Activated CD8-positive, alpha-beta T cell treated with anti-CD3 and anti-CD28 coated beads for 36 hours (primary cell): ENCODE measurements around the gene TP53BP1. TPM values are rescaled to one million over a fixed set of nuclear protein-coding genes. Genes with fewer than 3 reads are reported as not detected.
A peak's percentile ranks its signal among the peaks of the same experiment; 100 is the strongest.

Source experiments
- ATAC-seq: fragments of 200-7000 bp; cut with Tn5 transposase; one replicate; pipeline ENCODE4 v1.10.0; 2021; ENCODE audit warnings: mild to moderate bottlenecking, moderate library complexity
- CTCF ChIA-PET: fragments of 350-600 bp; sonication (Branson Sonifier 250); formaldehyde crosslinking; loops from one replicate; lab custom pipeline; 2021; ENCODE audit warnings: antibody characterized with exemption; lab: Charles Lee
- POLR2A ChIA-PET: fragments of 350-600 bp; sonication (Branson Sonifier 250); formaldehyde crosslinking; loops from one replicate; lab custom pipeline; 2021; ENCODE audit warnings: antibody characterized with exemption; lab: Charles Lee
- DNase-seq: peaks from one replicate; pipeline ENCODE4 v3.0.0-alpha.2; 2020
- H3K27ac Mint-ChIP-seq: one replicate; pipeline ENCODE4 v1.8.0; 2021; ENCODE audit warnings: mild to moderate bottlenecking, mixed read lengths
- H3K27me3 Mint-ChIP-seq: one replicate; pipeline ENCODE4 v1.8.0; 2021; ENCODE audit warnings: mixed read lengths
- H3K36me3 Mint-ChIP-seq: one replicate; pipeline ENCODE4 v1.8.0; 2021; ENCODE audit warnings: low read depth, mixed read lengths
- H3K4me1 Mint-ChIP-seq: one replicate; pipeline ENCODE4 v1.8.0; 2021; ENCODE audit warnings: low read depth, mixed read lengths
- H3K4me3 Mint-ChIP-seq: one replicate; pipeline ENCODE4 v1.8.0; 2021; ENCODE audit warnings: mild to moderate bottlenecking, moderate library complexity, mixed read lengths
- H3K9me3 Mint-ChIP-seq: one replicate; pipeline ENCODE4 v1.8.0; 2021; ENCODE audit warnings: mixed read lengths
- CTCF ChIP-seq: fragments of 200-600 bp; IDR thresholded peaks from one replicate; pipeline ENCODE4 v1.8.0; 2022; ENCODE audit warnings: antibody characterized with exemption, mild to moderate bottlenecking
- intact Hi-C: fragments of 100-400 bp; cut with micrococcal nuclease; formaldehyde crosslinking; loops from one replicate; pipeline ENCODE4 v1.10.0; 2022
- total RNA-seq, 2 experiments: library from RNA; stranded (reverse); gene quantifications; one replicate each; pipeline ENCODE4 v1.2.3, GENCODE V29; 2021

Gene TP53BP1
- total RNA-seq, 2 experiments from 2014 or later = 20.6 to 23.0 TPM

- peak overlapping the region; percentile 90 for H3K4me3 Mint-ChIP-seq
- no peak overlapping the region for H3K27ac Mint-ChIP-seq
- H3K4me1 Mint-ChIP-seq = peaks cover 29% of the 10 kb centered on the region
- no peaks in the 10 kb centered on the region for H3K9me3 Mint-ChIP-seq
- no peaks in the 10 kb centered on the region for H3K36me3 Mint-ChIP-seq
- intact Hi-C loops = no loop called here
- ATAC-seq (no peak), DNase-seq (peak; percentile 27)
- POLR2A ChIA-PET = interaction anchor here (0.7 to 2.2 kb wide), 5 partner anchors 10 to 238 kb away, joined by 3 to 15 read pairs (median 4); partner anchors contain the start of genes TP53BP1, TUBGCP4 and ZSCAN29
- CTCF ChIA-PET = interaction anchor here (0.7 to 6.5 kb wide), 13 partner anchors 9 to 139 kb away, joined by 3 to 66 read pairs (median 4); partner anchors contain the start of gene TP53BP1
- H3K27me3 Mint-ChIP-seq = peaks cover 6% of the 10 kb centered on the region
- TF ChIP-seq CTCF = no peak
Observed at GRCh38 chr15:43511012-43511885, 18.3 kb upstream of the TP53BP1 start.

- DNase-seq (peak; percentile 97), ATAC-seq (peak; percentile 94)
- Mint-ChIP-seq H3K4me3 (peak overlapping the region; percentile 90), H3K9me3 (no peaks in the 10 kb centered on the region), H3K27ac (peak overlapping the region; percentile 89), H3K27me3 (peaks cover 4% of the 10 kb centered on the region), H3K4me1 (peaks cover 27% of the 10 kb centered on the region), H3K36me3 (no peaks in the 10 kb centered on the region)
- POLR2A ChIA-PET = interaction anchor here (0.7 to 2.2 kb wide), 6 partner anchors 9 to 1016 kb away, joined by 3 to 15 read pairs (median 4); partner anchors contain the start of genes TP53BP1, TUBGCP4 and ZSCAN29
- CTCF ChIA-PET = interaction anchor here (1.1 to 6.5 kb wide), 9 partner anchors 9 to 134 kb away, joined by 3 to 66 read pairs (median 5); partner anchors contain the start of gene TP53BP1
- TF ChIP-seq CTCF = peak; percentile 34
- intact Hi-C loops = no loop called here
Observed at GRCh38 chr15:43510200-43511011, 17.4 kb upstream of the TP53BP1 start.

GRCh38 chr15:43509660-43510199, 16.8 kb upstream of the TP53BP1 start:
- no peak for DNase-seq
- intact Hi-C loops = no loop called here
- Mint-ChIP-seq H3K27me3 (peaks cover 4% of the 10 kb centered on the region), H3K9me3 (no peaks in the 10 kb centered on the region), H3K4me3 (peak overlapping the region; percentile 90), H3K4me1 (peaks cover 27% of the 10 kb centered on the region), H3K27ac (peak overlapping the region; percentile 89), H3K36me3 (no peaks in the 10 kb centered on the region)
- ChIA-PET POLR2A (interaction anchor here (1.0 to 2.2 kb wide), 5 partner anchors 8 to 1015 kb away, joined by 3 to 15 read pairs (median 4); partner anchors contain the start of gene TP53BP1), CTCF (interaction anchor here (1.3 to 6.5 kb wide), 6 partner anchors 8 to 134 kb away, joined by 4 to 66 read pairs (median 5); no protein-coding TSS in a partner anchor)
- ATAC-seq = no peak
- TF ChIP-seq CTCF = no peak

GRCh38 chr15:43508991-43509659, 16.2 kb upstream of the TP53BP1 start:
- Mint-ChIP-seq H3K4me3 (peak overlapping the region; percentile 90), H3K27ac (no peak overlapping the region), H3K4me1 (peaks cover 22% of the 10 kb centered on the region), H3K36me3 (no peaks in the 10 kb centered on the region), H3K27me3 (peaks cover 4% of the 10 kb centered on the region), H3K9me3 (no peaks in the 10 kb centered on the region)
- no peak for TF ChIP-seq CTCF
- ATAC-seq (no peak), DNase-seq (no peak)
- CTCF ChIA-PET = no interaction called here
- intact Hi-C loops = no loop called here
- POLR2A ChIA-PET = interaction anchor here (1.4 kb wide), 1 partner anchor 15 kb away, joined by 4 read pairs; no protein-coding TSS in a partner anchor
